ENCODE measurements around the gene COMMD1. TPM values are rescaled to one million over a fixed set of nuclear protein-coding genes. Genes with fewer than 3 reads are reported as not detected.
A peak's percentile ranks its signal among the peaks of the same experiment; 100 is the strongest.
"Not testable (repeated sequence)": the region's sequence is repeated elsewhere in the genome, so short reads cannot be mapped to it uniquely, and the experiment has no call there.

Gene COMMD1
- total and polyA plus RNA-seq, 2 donors from 2014 or later: 38.5 to 99.4 TPM

GRCh38 chr2:61906186-61906470 is 654 bp downstream of the COMMD1 start:
- intact Hi-C loops (cut with DNase I): no loop called here
- H3K27ac ChIP-seq (ENCODE audit: low read depth in 2 of 2, low read length in 2 of 2): no peak overlapping the region
- peak overlapping the region; percentile 70 to 90 (median 86) for H3K9ac ChIP-seq (ENCODE audit: low read length in 3 of 3)

GRCh38 chr2:61909116-61909515 is 3.6 kb downstream of the COMMD1 start:
- no peak for TF ChIP-seq CTCF (IDR thresholded peaks at IDR 0.05; ENCODE audit: borderline replicate concordance, extremely low read depth, insufficient read depth)
- no peak overlapping the region for H3K9ac ChIP-seq (ENCODE audit: low read length in 3 of 3)
- DNase-seq (no peak), FAIRE-seq (no peak)
- no peak overlapping the region for H3K27ac ChIP-seq (ENCODE audit: low read depth in 2 of 2, low read length in 2 of 2)
- intact Hi-C loops (cut with DNase I): no loop called here
- H3K9me3 ChIP-seq (ENCODE audit: control insufficient read depth in 2 of 3, insufficient read depth in 1 of 3, low read length in 3 of 3): no peaks in the 10 kb centered on the region
- no peaks in the 10 kb centered on the region for H3K36me3 ChIP-seq (ENCODE audit: control insufficient read depth in 2 of 3, insufficient read depth in 3 of 3, low read length in 3 of 3)
- no peaks in the 10 kb centered on the region for H3K27me3 ChIP-seq (ENCODE audit: control insufficient read depth, insufficient read depth, low read length)
- peaks cover 0 to 2% (median 0%) of the 10 kb centered on the region in 3 donors for H3K4me1 ChIP-seq (ENCODE audit: control insufficient read depth in 2 of 3, insufficient read depth in 2 of 3, low read depth in 1 of 3, low read length in 3 of 3)
- H3K4me3 ChIP-seq (ENCODE audit: low read length in 3 of 3): no peak overlapping the region

More at GRCh38 chr2:61906186-61906470, 654 bp downstream of the COMMD1 start:
- FAIRE-seq: no peak
- Histone ChIP-seq H3K27me3 (ENCODE audit: control insufficient read depth, insufficient read depth, low read length) (no peaks in the 10 kb centered on the region), H3K4me3 (ENCODE audit: low read length in 3 of 3) (peak overlapping the region; percentile 65 to 88 (median 72)), H3K36me3 (ENCODE audit: control insufficient read depth in 2 of 3, insufficient read depth in 3 of 3, low read length in 3 of 3) (no peaks in the 10 kb centered on the region), H3K4me1 (ENCODE audit: control insufficient read depth in 2 of 3, insufficient read depth in 2 of 3, low read depth in 1 of 3, low read length in 3 of 3) (peaks cover 0 to 2% (median 0%) of the 10 kb centered on the region in 3 donors), H3K9me3 (ENCODE audit: control insufficient read depth in 2 of 3, insufficient read depth in 1 of 3, low read length in 3 of 3) (no peaks in the 10 kb centered on the region)
- DNase-seq: no peak
- no peak for TF ChIP-seq CTCF (IDR thresholded peaks at IDR 0.05; ENCODE audit: borderline replicate concordance, extremely low read depth, insufficient read depth)

GRCh38 chr2:61910603-61911002 is 5.1 kb downstream of the COMMD1 start:
- FAIRE-seq (no peak), DNase-seq (no peak)
- TF ChIP-seq CTCF (IDR thresholded peaks at IDR 0.05; ENCODE audit: borderline replicate concordance, extremely low read depth, insufficient read depth): peak; percentile 17
- Histone ChIP-seq H3K36me3 (ENCODE audit: control insufficient read depth in 2 of 3, insufficient read depth in 3 of 3, low read length in 3 of 3) (no peaks in the 10 kb centered on the region), H3K27ac (ENCODE audit: low read depth in 2 of 2, low read length in 2 of 2) (no peak overlapping the region), H3K4me1 (ENCODE audit: control insufficient read depth in 2 of 3, insufficient read depth in 2 of 3, low read depth in 1 of 3, low read length in 3 of 3) (peaks cover 0 to 2% (median 0%) of the 10 kb centered on the region in 3 donors), H3K9ac (ENCODE audit: low read length in 3 of 3) (no peak overlapping the region), H3K4me3 (ENCODE audit: low read length in 3 of 3) (no peak overlapping the region), H3K9me3 (ENCODE audit: control insufficient read depth in 2 of 3, insufficient read depth in 1 of 3, low read length in 3 of 3) (no peaks in the 10 kb centered on the region), H3K27me3 (ENCODE audit: control insufficient read depth, insufficient read depth, low read length) (no peaks in the 10 kb centered on the region)
- intact Hi-C loops (cut with DNase I): no loop called here

- no peak overlapping the region for H3K27ac ChIP-seq (ENCODE audit: low read depth in 2 of 2, low read length in 2 of 2)
- H3K4me1 ChIP-seq (ENCODE audit: control insufficient read depth in 2 of 3, insufficient read depth in 2 of 3, low read depth in 1 of 3, low read length in 3 of 3): peaks cover 0 to under 1% (median 0%) of the 10 kb centered on the region in 3 donors
- H3K9ac ChIP-seq (ENCODE audit: low read length in 3 of 3): no peak overlapping the region
- FAIRE-seq (no peak), DNase-seq (no peak)
- no peaks in the 10 kb centered on the region for H3K36me3 ChIP-seq (ENCODE audit: control insufficient read depth in 2 of 3, insufficient read depth in 3 of 3, low read length in 3 of 3)
- no peak overlapping the region for H3K4me3 ChIP-seq (ENCODE audit: low read length in 3 of 3)
- TF ChIP-seq CTCF (IDR thresholded peaks at IDR 0.05; ENCODE audit: borderline replicate concordance, extremely low read depth, insufficient read depth): peak; percentile 9
- H3K27me3 ChIP-seq (ENCODE audit: control insufficient read depth, insufficient read depth, low read length): no peaks in the 10 kb centered on the region
- intact Hi-C loops (cut with DNase I): no loop called here
- H3K9me3 ChIP-seq (ENCODE audit: control insufficient read depth in 2 of 3, insufficient read depth in 1 of 3, low read length in 3 of 3): no peaks in the 10 kb centered on the region
Observed at GRCh38 chr2:61911510-61911909, 6.0 kb downstream of the COMMD1 start.

GRCh38 chr2:61914794-61915193 is 9.3 kb downstream of the COMMD1 start:
- H3K36me3 ChIP-seq (ENCODE audit: control insufficient read depth in 2 of 3, insufficient read depth in 3 of 3, low read length in 3 of 3); H3K4me1 ChIP-seq (ENCODE audit: control insufficient read depth in 2 of 3, insufficient read depth in 2 of 3, low read depth in 1 of 3, low read length in 3 of 3); H3K27ac ChIP-seq (ENCODE audit: low read depth in 2 of 2, low read length in 2 of 2); intact Hi-C loops (cut with DNase I); H3K9me3 ChIP-seq (ENCODE audit: control insufficient read depth in 2 of 3, insufficient read depth in 1 of 3, low read length in 3 of 3); H3K27me3 ChIP-seq (ENCODE audit: control insufficient read depth, insufficient read depth, low read length); H3K4me3 ChIP-seq (ENCODE audit: low read length in 3 of 3); FAIRE-seq; DNase-seq; H3K9ac ChIP-seq (ENCODE audit: low read length in 3 of 3): not testable (repeated sequence)

Measured in kidney (tissue), 14 donors.